B cell (primary cell): Measurements from ENCODE around the gene ISLR2. TPM values are rescaled to one million over a fixed set of nuclear protein-coding genes. Genes with fewer than 3 reads are reported as not detected.
A peak's percentile ranks its signal among the peaks of the same experiment; 100 is the strongest.

Experiments
- ATAC-seq: fragments of 200-7000 bp; cut with Tn5 transposase; one replicate; pipeline ENCODE4 v1.10.0; 2021; ENCODE audit warnings: low read depth, mild to moderate bottlenecking, moderate number of reproducible peaks, moderate library complexity
- CTCF ChIA-PET: fragments of 350-600 bp; sonication (Branson Sonifier 250); formaldehyde crosslinking; loops from one replicate; lab custom pipeline; 2021; ENCODE audit warnings: antibody characterized with exemption, inconsistent platforms; lab: Charles Lee
- POLR2A ChIA-PET: fragments of 350-600 bp; sonication (Branson Sonifier 250); formaldehyde crosslinking; loops from one replicate; lab custom pipeline; 2021; ENCODE audit warnings: antibody characterized with exemption; lab: Charles Lee
- DNase-seq: peaks from one replicate; pipeline ENCODE4 v3.0.0; 2013
- H2AFZ ChIP-seq: 2 replicates; pipeline ENCODE4 v1.6.1; 2012; ENCODE audit warnings: mild to moderate bottlenecking, low read depth, low read length; ENCODE audit not compliant: insufficient read depth, poor library complexity, severe bottlenecking
- H3K27ac ChIP-seq, 2 donors: 1 replicate in 1 of 2; 2 replicates in 1 of 2; pipeline ENCODE4 v1.5.1; 2012 to 2013; ENCODE audit warnings: low read length in 2 of 2, mild to moderate bottlenecking in 2 of 2, moderate library complexity in 1 of 2
- H3K27me3 ChIP-seq, 4 experiments: fragments of 200-600 bp in 1 of 4; sonication (generic) in 1 of 4; replicated peaks in 1 of 4; 1 replicate in 2 of 4; 2 replicates in 2 of 4; pipeline versions ENCODE4 v1.6.1 to v1.7.0; 2013 to 2016; ENCODE audit warnings: low read length in 3 of 4, mild to moderate bottlenecking in 2 of 4, mixed read lengths in 1 of 4, moderate library complexity in 1 of 4; ENCODE audit not compliant: insufficient read depth in 4 of 4, control insufficient read depth in 3 of 4; ENCODE audit errors: control extremely low read depth in 1 of 4
- H3K36me3 ChIP-seq, 2 experiments: replicated peaks in 1 of 2; 1 replicate in 1 of 2; 2 replicates in 1 of 2; pipeline versions ENCODE4 v1.6.1 to v1.7.1; 2013; ENCODE audit warnings: low read length in 1 of 2; ENCODE audit not compliant: insufficient read depth in 2 of 2, control insufficient read depth in 1 of 2; ENCODE audit errors: control extremely low read depth in 1 of 2, extremely low read depth in 1 of 2
- H3K4me1 ChIP-seq, 2 donors: fragments of 200-600 bp in 1 of 2; sonication (generic) in 1 of 2; 1 replicate in 1 of 2; 2 replicates in 1 of 2; pipeline versions ENCODE4 v1.5.1 to v1.6.1; 2013 to 2017; ENCODE audit warnings: low read length in 2 of 2; ENCODE audit not compliant: control insufficient read depth in 2 of 2, insufficient read depth in 2 of 2
- H3K4me2 ChIP-seq: replicated peaks from 2 replicates; pipeline ENCODE3; 2012; ENCODE audit warnings: mild to moderate bottlenecking, low read depth, low read length; ENCODE audit not compliant: poor library complexity, severe bottlenecking
- H3K4me3 ChIP-seq, 5 experiments: fragments of 200-600 bp in 1 of 5; sonication (generic) in 1 of 5; 1 replicate in 3 of 5; 2 replicates in 2 of 5; pipeline versions ENCODE4 v1.5.1 to v1.7.0; 2011 to 2016; ENCODE audit warnings: low read length in 4 of 5, mild to moderate bottlenecking in 4 of 5, low read depth in 2 of 5, control low read depth in 1 of 5, moderate library complexity in 1 of 5; ENCODE audit not compliant: insufficient read depth in 1 of 5; ENCODE audit errors: control extremely low read depth in 1 of 5, extremely low read depth in 1 of 5
- H3K79me2 ChIP-seq: fragments of 200-600 bp; sonication (generic); one replicate; pipeline ENCODE4 v1.6.0; 2016; ENCODE audit warnings: low read length; ENCODE audit not compliant: control insufficient read depth, insufficient read depth
- H3K9ac ChIP-seq: fragments of 200-600 bp; sonication (generic); 2 replicates; pipeline ENCODE4 v1.6.1; 2017; ENCODE audit warnings: mild to moderate bottlenecking, low read length, moderate library complexity
- H3K9me3 ChIP-seq, 3 donors: one replicate each; pipeline versions ENCODE4 v1.6.1 to v1.7.1; 2013; ENCODE audit warnings: low read length in 2 of 3; ENCODE audit not compliant: control insufficient read depth in 2 of 3, insufficient read depth in 1 of 3; ENCODE audit errors: control extremely low read depth in 1 of 3
- H4K20me1 ChIP-seq: 2 replicates; pipeline ENCODE4 v1.6.0; 2012; ENCODE audit warnings: mild to moderate bottlenecking, low read length; ENCODE audit not compliant: insufficient read depth, control insufficient read depth, poor library complexity, severe bottlenecking
- H3K27ac Mint-ChIP-seq: one replicate; pipeline ENCODE4 v1.8.0; 2021; ENCODE audit warnings: mixed read lengths
- H3K27me3 Mint-ChIP-seq: one replicate; pipeline ENCODE4 v1.8.0; 2021; ENCODE audit warnings: mixed read lengths
- H3K4me1 Mint-ChIP-seq: one replicate; pipeline ENCODE4 v1.8.0; 2021; ENCODE audit warnings: mixed read lengths
- H3K4me3 Mint-ChIP-seq: one replicate; pipeline ENCODE4 v1.8.0; 2021; ENCODE audit warnings: mixed read lengths
- H3K9me3 Mint-ChIP-seq: one replicate; pipeline ENCODE4 v1.8.0; 2022; ENCODE audit warnings: mixed read lengths; ENCODE audit not compliant: insufficient read depth
- CTCF ChIP-seq: fragments of 200-600 bp; IDR thresholded peaks from one replicate; pipeline ENCODE4 v1.8.0; 2022; ENCODE audit warnings: antibody characterized with exemption, mild to moderate bottlenecking
- EZH2 ChIP-seq: IDR thresholded peaks from 2 replicates; pipeline ENCODE4 v1.6.1; 2012; ENCODE audit warnings: borderline replicate concordance, low read depth, mild to moderate bottlenecking, moderate library complexity, low read length; ENCODE audit not compliant: insufficient read depth, poor library complexity, severe bottlenecking
- WGBS: methylation state at CpG from one replicate; pipeline ENCODE4 v1.1.5; 2013; ENCODE audit warnings: missing lambda C conversion rate; ENCODE audit not compliant: insufficient coverage; 5-methylcytosine and 5-hydroxymethylcytosine counted together
- intact Hi-C: fragments of 100-400 bp; cut with micrococcal nuclease; formaldehyde crosslinking; loops from one replicate; pipeline ENCODE4 v1.10.0; 2022
- polyA plus RNA-seq: library from polyadenylated mRNA; depleted of rRNA; stranded (reverse); fragments of >200 nt; gene quantifications from 2 replicates; pipeline ENCODE4 v1.2.3, GENCODE V29; 2012
- total RNA-seq, 2 donors: library from RNA; stranded (reverse); fragments of 120-200 nt in 1 of 2; gene quantifications; 1 replicate in 1 of 2; 2 replicates in 1 of 2; pipeline versions ENCODE4 v1.2.3 to v1.2.4, GENCODE V29; 2013 to 2022

ISLR2 gene
- total and polyA plus RNA-seq, 2 donors (not counting 1 experiment from before 2014, with no cell fraction given), result not detected

GRCh38 chr15:74129586-74130154, 716 bp upstream of the ISLR2 start:
- H3K27me3 ChIP-seq, result peaks cover 0 to 81% (median 49%) of the 10 kb centered on the region in 4 experiments
- ATAC-seq (no peak), DNase-seq (peak; percentile 61)
- peaks cover 64 to 66% of the 10 kb centered on the region in 2 donors for H3K4me1 ChIP-seq
- Mint-ChIP-seq H3K4me1 (peaks cover 46% of the 10 kb centered on the region), H3K4me3 (peak overlapping the region; percentile 78), H3K9me3 (no peaks in the 10 kb centered on the region), H3K27ac (peak overlapping the region; percentile 56), H3K27me3 (peaks cover 57% of the 10 kb centered on the region)
- TF ChIP-seq EZH2 (peak; percentile 88), CTCF (no peak)
- intact Hi-C loops, result no loop called here
- ChIA-PET POLR2A (no interaction called here), CTCF (interaction anchor here (1.4 kb wide), 1 partner anchor 14 kb away, joined by 4 read pairs; no protein-coding TSS in a partner anchor)
- H4K20me1 ChIP-seq, result no peaks in the 10 kb centered on the region
- H3K9me3 ChIP-seq, result peaks cover 0 to 68% (median 12%) of the 10 kb centered on the region in 3 donors
- 8% methylated on average over 37 of the region's 40 CpGs for WGBS
- no peak overlapping the region for H3K9ac ChIP-seq
- H3K79me2 ChIP-seq, result no peaks in the 10 kb centered on the region
- no peak overlapping the region for H2AFZ ChIP-seq
- H3K4me2 ChIP-seq, result peak overlapping the region; percentile 79
- H3K36me3 ChIP-seq, result no peaks in the 10 kb centered on the region
- H3K4me3 ChIP-seq, result no peak overlapping the region
- H3K27ac ChIP-seq, result no peak overlapping the region

- H3K27ac Mint-ChIP-seq, result peak overlapping the region; percentile 71
- H3K4me2 ChIP-seq, result peak overlapping the region; percentile 79
- H3K4me3 ChIP-seq, result no peak overlapping the region
- H3K9ac ChIP-seq, result no peak overlapping the region
- ATAC-seq, result no peak
- H3K27ac ChIP-seq, result no peak overlapping the region
- peaks cover 55% of the 10 kb centered on the region for H3K4me1 Mint-ChIP-seq
- H3K27me3 Mint-ChIP-seq, result peaks cover 66% of the 10 kb centered on the region
- DNase-seq, result peak; percentile 26
- 11% methylated on average over 21 of the region's 28 CpGs for WGBS
- no peaks in the 10 kb centered on the region for H3K36me3 ChIP-seq
- CTCF ChIA-PET, result interaction anchor here (1.2 kb wide), 1 partner anchor 189 kb away, joined by 3 read pairs; no protein-coding TSS in a partner anchor
- H3K27me3 ChIP-seq, result peaks cover 0 to 94% (median 61%) of the 10 kb centered on the region in 4 experiments
- peak overlapping the region; percentile 78 for H3K4me3 Mint-ChIP-seq
- H3K79me2 ChIP-seq, result no peaks in the 10 kb centered on the region
- intact Hi-C loops, result no loop called here
- H2AFZ ChIP-seq, result no peak overlapping the region
- no peaks in the 10 kb centered on the region for H3K9me3 Mint-ChIP-seq
- POLR2A ChIA-PET, result no interaction called here
- H3K9me3 ChIP-seq, result peaks cover 0 to 81% (median 12%) of the 10 kb centered on the region in 3 donors
- H3K4me1 ChIP-seq, result peaks cover 73% of the 10 kb centered on the region in 2 donors
- no peak for TF ChIP-seq EZH2
- TF ChIP-seq CTCF, result no peak
- no peaks in the 10 kb centered on the region for H4K20me1 ChIP-seq
Observed at GRCh38 chr15:74130849-74131627, 652 bp downstream of the ISLR2 start.
